ENCODE data around the gene IL1R1. TPM values are rescaled to one million over a fixed set of nuclear protein-coding genes. Genes with fewer than 3 reads are reported as not detected.

The IL1R1 gene
- total and polyA plus RNA-seq, 11 donors, result 10.9 to 49.0 (median 19.6) TPM

DNA sequence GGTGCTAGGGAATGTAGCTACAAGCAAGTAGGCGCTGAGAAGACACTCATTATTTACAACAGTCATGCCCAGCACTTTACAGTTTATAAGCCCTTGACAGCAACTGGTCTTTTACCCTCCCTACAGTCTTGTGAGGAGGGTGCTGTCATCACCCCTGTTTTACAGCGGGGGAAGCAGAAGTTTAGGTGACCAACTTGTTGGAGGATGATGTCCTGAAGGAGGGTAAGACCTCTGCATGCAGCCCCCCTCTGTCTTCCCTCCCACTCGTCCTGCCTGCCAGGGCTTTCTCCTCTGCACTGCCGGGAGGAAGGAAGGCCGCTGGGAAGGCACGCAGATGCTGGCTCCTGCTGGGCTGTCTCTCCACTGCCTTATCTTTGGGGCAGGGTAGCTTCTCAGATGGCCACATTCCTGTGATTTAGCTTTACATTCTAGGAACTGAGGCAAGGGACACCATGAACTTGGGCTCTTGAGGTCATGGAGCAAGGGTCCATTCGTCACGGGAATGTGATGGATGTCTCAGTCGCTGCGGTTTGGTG lies 972 bp downstream of the IL1R1 start:
- ATAC-seq (peak in 2 of 4 donors; percentile 16 to 55), DNase-seq (peak in 4 of 5 donors; percentile 40 to 53 (median 43))
- H3K27me3 ChIP-seq, result no peaks in the 10 kb centered on the region
- intact Hi-C loops (cut with DNase I), result loop anchor here in 4 of 10 donors (5.0 kb wide), 4 partner anchors 61 to 121 kb away; no protein-coding TSS in a partner anchor
- no peak for TF ChIP-seq POLR2A (IDR thresholded peaks at IDR 0.05)
- TF ChIP-seq, protein P1, sequence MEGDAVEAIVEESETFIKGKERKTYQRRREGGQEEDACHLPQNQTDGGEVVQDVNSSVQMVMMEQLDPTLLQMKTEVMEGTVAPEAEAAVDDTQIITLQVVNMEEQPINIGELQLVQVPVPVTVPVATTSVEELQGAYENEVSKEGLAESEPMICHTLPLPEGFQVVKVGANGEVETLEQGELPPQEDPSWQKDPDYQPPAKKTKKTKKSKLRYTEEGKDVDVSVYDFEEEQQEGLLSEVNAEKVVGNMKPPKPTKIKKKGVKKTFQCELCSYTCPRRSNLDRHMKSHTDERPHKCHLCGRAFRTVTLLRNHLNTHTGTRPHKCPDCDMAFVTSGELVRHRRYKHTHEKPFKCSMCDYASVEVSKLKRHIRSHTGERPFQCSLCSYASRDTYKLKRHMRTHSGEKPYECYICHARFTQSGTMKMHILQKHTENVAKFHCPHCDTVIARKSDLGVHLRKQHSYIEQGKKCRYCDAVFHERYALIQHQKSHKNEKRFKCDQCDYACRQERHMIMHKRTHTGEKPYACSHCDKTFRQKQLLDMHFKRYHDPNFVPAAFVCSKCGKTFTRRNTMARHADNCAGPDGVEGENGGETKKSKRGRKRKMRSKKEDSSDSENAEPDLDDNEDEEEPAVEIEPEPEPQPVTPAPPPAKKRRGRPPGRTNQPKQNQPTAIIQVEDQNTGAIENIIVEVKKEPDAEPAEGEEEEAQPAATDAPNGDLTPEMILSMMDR (IDR thresholded peaks at IDR 0.05), result peak in 1 of 12 donors; percentile 6
- H3K4me3 ChIP-seq, result peak overlapping the region; percentile 43 to 90 (median 76)
- peaks cover 0 to 16% (median 0%) of the 10 kb centered on the region in 9 donors for H3K36me3 ChIP-seq
- peaks cover 0 to 41% (median 14%) of the 10 kb centered on the region in 12 donors for H3K4me1 ChIP-seq
- 30 to 60% (median 41%) methylated on average over 5 to 10 of the region's 10 CpGs for WGBS, 4 donors
- H3K9me3 ChIP-seq, result peaks cover 0 to 37% (median 18%) of the 10 kb centered on the region in 12 donors
- H3K27ac ChIP-seq, result peak overlapping the region; percentile 82 to 96 (median 92)

DNA sequence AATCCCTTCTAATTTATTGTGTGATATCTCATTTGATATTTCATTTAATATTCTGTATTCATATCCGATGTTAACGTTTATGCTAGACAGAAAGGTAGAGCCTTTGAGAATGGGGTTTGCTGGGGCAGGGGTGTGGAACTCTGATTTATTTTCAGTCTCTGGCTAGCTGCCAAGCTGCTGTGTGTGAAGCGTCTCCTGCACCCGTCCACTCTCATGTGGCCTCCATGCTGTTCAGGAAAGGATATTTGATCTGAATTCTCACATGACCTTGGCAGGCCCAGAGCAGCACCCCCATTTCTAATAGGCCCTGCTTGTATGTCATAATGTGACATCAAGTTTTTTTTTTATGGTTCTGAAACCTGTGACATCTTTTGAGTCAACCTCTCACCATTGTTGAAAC lies 1.6 kb downstream of the IL1R1 start:
- Histone ChIP-seq H3K36me3 (peaks cover 0 to 16% (median 0%) of the 10 kb centered on the region in 9 donors), H3K27me3 (no peaks in the 10 kb centered on the region), H3K9me3 (peaks cover 0 to 39% (median 18%) of the 10 kb centered on the region in 12 donors), H3K4me1 (peaks cover 0 to 41% (median 15%) of the 10 kb centered on the region in 12 donors), H3K27ac (peak overlapping the region in 11 of 12 donors; percentile 5 to 95 (median 90)), H3K4me3 (peak overlapping the region; percentile 43 to 90 (median 76))
- TF ChIP-seq, protein P1 (IDR thresholded peaks at IDR 0.05), result no peak
- TF ChIP-seq POLR2A (IDR thresholded peaks at IDR 0.05), result no peak
- no peak for ATAC-seq
- peak in 2 of 5 donors; percentile 44 to 45 for DNase-seq
- intact Hi-C loops (cut with DNase I), result loop anchor here in 4 of 10 donors (5.0 kb wide), 4 partner anchors 62 to 122 kb away; no protein-coding TSS in a partner anchor
- 20 to 35% (median 29%) methylated on average over 4 of the region's 4 CpGs for WGBS, 4 donors

DNA sequence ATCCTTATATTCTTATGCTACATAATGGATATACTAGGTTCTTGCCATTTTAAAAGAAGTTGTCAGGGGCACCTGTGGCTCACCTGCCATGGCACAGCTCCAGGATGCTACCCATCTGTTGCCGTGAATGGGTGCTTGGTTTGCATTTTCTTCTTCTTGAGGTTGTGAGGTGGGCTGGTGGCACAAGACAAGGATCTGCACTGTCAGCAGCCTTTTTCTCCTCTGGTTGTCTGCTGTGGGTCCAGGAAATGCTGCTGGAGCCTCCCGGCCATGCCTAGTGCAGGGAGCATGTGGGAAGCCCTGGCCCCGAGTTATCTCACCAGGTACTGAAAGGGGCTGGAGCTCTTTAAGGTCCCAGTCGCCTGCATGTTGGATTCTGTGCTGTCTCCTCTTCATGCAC lies 2.6 kb downstream of the IL1R1 start:
- intact Hi-C loops (cut with DNase I), result loop anchor here in 1 of 10 donors (5.0 kb wide), 1 partner anchor 108 kb away; no protein-coding TSS in a partner anchor

DNA sequence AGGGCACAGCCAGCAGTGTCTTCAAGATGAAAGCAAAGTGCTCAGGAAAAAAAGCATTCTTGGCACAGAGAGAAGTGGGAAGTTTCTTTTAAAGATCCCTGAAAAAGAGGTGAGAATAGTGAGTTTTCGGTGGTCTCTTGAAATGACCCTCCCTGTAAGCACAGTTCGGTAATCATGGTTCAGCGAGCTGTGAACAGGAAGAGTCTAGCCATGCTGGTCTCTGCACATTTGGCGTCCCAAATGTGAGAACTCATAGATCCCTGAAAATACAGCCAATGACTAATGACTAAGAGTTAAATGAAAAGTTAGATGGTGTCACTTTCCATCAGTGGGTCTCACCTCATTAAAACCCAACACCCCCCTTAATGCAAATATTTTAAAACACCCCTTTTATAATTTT lies 3.4 kb downstream of the IL1R1 start:
- peaks cover 0 to 19% (median 0%) of the 10 kb centered on the region in 9 donors for H3K36me3 ChIP-seq
- no peak overlapping the region for H3K27ac ChIP-seq
- H3K4me3 ChIP-seq, result no peak overlapping the region
- no peak for ATAC-seq
- peaks cover 0 to 55% (median 28%) of the 10 kb centered on the region in 12 donors for H3K4me1 ChIP-seq
- peaks cover 0 to 40% (median 18%) of the 10 kb centered on the region in 12 donors for H3K9me3 ChIP-seq
- intact Hi-C loops (cut with DNase I), result loop anchor here in 1 of 10 donors (5.0 kb wide), 1 partner anchor 109 kb away; no protein-coding TSS in a partner anchor
- no peak for TF ChIP-seq POLR2A (IDR thresholded peaks at IDR 0.05)
- TF ChIP-seq, protein P1 (IDR thresholded peaks at IDR 0.05), result no peak
- 93 to 99% (median 97%) methylated on average over 4 of the region's 4 CpGs for WGBS, 4 donors
- no peaks in the 10 kb centered on the region for H3K27me3 ChIP-seq
- no peak for DNase-seq

More for the DNA sequence above, 2.6 kb downstream of the IL1R1 start:
- DNase-seq, result no peak
- H3K4me1 ChIP-seq, result peaks cover 0 to 51% (median 23%) of the 10 kb centered on the region in 12 donors
- no peak for ATAC-seq
- TF ChIP-seq, protein P1 (IDR thresholded peaks at IDR 0.05), result no peak
- TF ChIP-seq POLR2A (IDR thresholded peaks at IDR 0.05), result no peak
- WGBS, 4 donors, result 91 to 95% (median 94%) methylated on average over 4 of the region's 4 CpGs
- H3K4me3 ChIP-seq, result peak overlapping the region in 4 of 12 donors; percentile 2 to 90 (median 71)
- H3K27ac ChIP-seq, result no peak overlapping the region
- no peaks in the 10 kb centered on the region for H3K27me3 ChIP-seq
- peaks cover 0 to 16% (median 0%) of the 10 kb centered on the region in 9 donors for H3K36me3 ChIP-seq
- peaks cover 0 to 40% (median 18%) of the 10 kb centered on the region in 12 donors for H3K9me3 ChIP-seq
